Neural cell (in vitro differentiated cells): ENCODE results near the gene ERC2. TPM values are rescaled to one million over a fixed set of nuclear protein-coding genes. Genes with fewer than 3 reads are reported as not detected.

Source experiments
- H2AFZ ChIP-seq: fragments of 200-600, 300-800 bp; sonication (generic), shearing (Covaris generic); 2 replicates; pipeline ENCODE4 v1.6.0; 2014; ENCODE audit warnings: low read depth, mild to moderate bottlenecking, antibody characterized with exemption, low read length, moderate library complexity
- H3F3A ChIP-seq: fragments of 200-600 bp; shearing (Covaris generic); 2 replicates; pipeline ENCODE4 v1.6.1; 2016; ENCODE audit warnings: mild to moderate bottlenecking, moderate library complexity, mixed read lengths, antibody characterized with exemption, low read length; ENCODE audit not compliant: insufficient read depth, poor library complexity, severe bottlenecking
- H3K27ac ChIP-seq: fragments of 200-600, 300-800 bp; sonication (generic), shearing (Covaris generic); 2 replicates; pipeline ENCODE4 v1.5.1; 2014; ENCODE audit warnings: mild to moderate bottlenecking, low read length, moderate library complexity
- H3K27me3 ChIP-seq: fragments of 300-800, 200-600 bp; sonication (generic), shearing (Covaris generic); 2 replicates; pipeline ENCODE4 v1.6.0; 2014; ENCODE audit warnings: mild to moderate bottlenecking, low read depth, low read length, moderate library complexity; ENCODE audit not compliant: insufficient read depth
- H3K36me3 ChIP-seq: fragments of 300-800, 200-600 bp; sonication (generic), shearing (Covaris generic); 2 replicates; pipeline ENCODE4 v1.5.1; 2014; ENCODE audit warnings: mild to moderate bottlenecking, antibody characterized with exemption, low read length, moderate library complexity; ENCODE audit not compliant: insufficient read depth
- H3K4me2 ChIP-seq: fragments of 300-800, 200-600 bp; sonication (generic), shearing (Covaris generic); 2 replicates; pipeline ENCODE4 v1.6.0; 2014; ENCODE audit warnings: mild to moderate bottlenecking, low read length
- H3K4me3 ChIP-seq: fragments of 300-800, 200-600 bp; sonication (generic), shearing (Covaris generic); 2 replicates; pipeline ENCODE4 v1.5.1; 2014; ENCODE audit warnings: mild to moderate bottlenecking, low read length, moderate library complexity
- H3K79me2 ChIP-seq: fragments of 200-600 bp; shearing (Covaris generic); replicated peaks from 2 replicates; pipeline ENCODE4 v1.6.0; 2014; ENCODE audit warnings: mild to moderate bottlenecking, low read length, moderate library complexity; ENCODE audit not compliant: insufficient read depth
- H3K9ac ChIP-seq: fragments of 300-800, 200-600 bp; sonication (generic), shearing (Covaris generic); 2 replicates; pipeline ENCODE4 v1.6.1; 2016; ENCODE audit warnings: mild to moderate bottlenecking, low read length, mixed read lengths
- H3K9me2 ChIP-seq: fragments of 200-600 bp; shearing (Covaris generic); 2 replicates; pipeline ENCODE4 v1.6.1; 2016; ENCODE audit warnings: mild to moderate bottlenecking, low read length, mixed read lengths; ENCODE audit not compliant: insufficient read depth
- H3K9me3 ChIP-seq: fragments of 200-600, 300-800 bp; sonication (generic), shearing (Covaris generic); 2 replicates; pipeline ENCODE4 v1.6.1; 2016; ENCODE audit warnings: mild to moderate bottlenecking, mixed run types, low read length, moderate library complexity, mixed read lengths
- H4K20me1 ChIP-seq: fragments of 200-600 bp; shearing (Covaris generic); 2 replicates; pipeline ENCODE4 v1.6.1; 2016; ENCODE audit warnings: mild to moderate bottlenecking, mixed run types; ENCODE audit not compliant: insufficient read depth
- CTCF ChIP-seq: fragments of 450-650 bp; IDR thresholded peaks from 2 replicates; pipeline ENCODE4 v1.5.1; 2014; ENCODE audit warnings: antibody characterized with exemption, mild to moderate bottlenecking, moderate library complexity; ENCODE audit not compliant: poor library complexity, severe bottlenecking
- EP300 ChIP-seq: fragments of 450-650 bp; conservative IDR thresholded peaks from 2 replicates; pipeline ENCODE4 v1.6.1; 2014; ENCODE audit warnings: antibody characterized with exemption, mild to moderate bottlenecking, moderate library complexity; ENCODE audit not compliant: poor library complexity, severe bottlenecking
- EZH2 ChIP-seq: fragments of 200-600, 300-800 bp; shearing (Covaris generic), sonication (generic); IDR thresholded peaks from 2 replicates; pipeline ENCODE4 v1.6.1; 2014; ENCODE audit warnings: antibody characterized with exemption, low read length, borderline replicate concordance, mild to moderate bottlenecking; ENCODE audit not compliant: insufficient read depth, poor library complexity, severe bottlenecking
- MXI1 ChIP-seq: fragments of 450-650 bp; conservative IDR thresholded peaks from 2 replicates; pipeline ENCODE4 v1.6.1; 2014; ENCODE audit warnings: antibody characterized with exemption, mild to moderate bottlenecking; ENCODE audit not compliant: poor library complexity, severe bottlenecking
- POLR2AphosphoS5 ChIP-seq: IDR thresholded peaks from 2 replicates; pipeline ENCODE4 v1.6.1; 2012
- RAD21 ChIP-seq: fragments of 450-650 bp; conservative IDR thresholded peaks from 2 replicates; pipeline ENCODE4 v1.6.1; 2014; ENCODE audit warnings: antibody characterized with exemption, mild to moderate bottlenecking, moderate library complexity
- REST ChIP-seq: IDR thresholded peaks from 2 replicates; pipeline ENCODE4 v1.6.1; 2012; ENCODE audit warnings: borderline replicate concordance
- SMC3 ChIP-seq: fragments of 450-650 bp; conservative IDR thresholded peaks from 2 replicates; pipeline ENCODE4 v1.6.1; 2014; ENCODE audit warnings: antibody characterized with exemption, mild to moderate bottlenecking, moderate library complexity; ENCODE audit not compliant: poor library complexity
- TAF1 ChIP-seq: IDR thresholded peaks from 2 replicates; pipeline ENCODE4 v1.6.1; 2012; ENCODE audit warnings: low read depth
- polyA plus RNA-seq: library from polyadenylated mRNA; depleted of rRNA; stranded (reverse); fragments of >200 nt; gene quantifications from 2 replicates; pipeline ENCODE4 v1.2.3, GENCODE V29; 2014

ERC2 gene
- polyA plus RNA-seq, 1 donor from 2014 or later, result 60.4 TPM

GRCh38 chr3:55795746-55796145, 672.5 kb downstream of the ERC2 start:
- Histone ChIP-seq H3K79me2 (no peaks in the 10 kb centered on the region), H2AFZ (no peak overlapping the region), H3K36me3 (no peaks in the 10 kb centered on the region), H3K9me3 (no peaks in the 10 kb centered on the region), H3K27ac (no peak overlapping the region), H3K27me3 (no peaks in the 10 kb centered on the region), H3K4me2 (no peak overlapping the region), H3K9ac (no peak overlapping the region), H3F3A (no peaks in the 10 kb centered on the region), H4K20me1 (no peaks in the 10 kb centered on the region), H3K4me3 (no peak overlapping the region), H3K9me2 (no peaks in the 10 kb centered on the region)
- TF ChIP-seq EP300 (no peak), CTCF (no peak), TAF1 (no peak), EZH2 (no peak), SMC3 (no peak), RAD21 (no peak), POLR2AphosphoS5 (no peak), REST (no peak), MXI1 (no peak)

- H3K79me2 ChIP-seq, result no peaks in the 10 kb centered on the region
Observed at GRCh38 chr3:55795296-55795695, 673.0 kb downstream of the ERC2 start.

More at GRCh38 chr3:55795296-55795695, 673.0 kb downstream of the ERC2 start:
- H2AFZ ChIP-seq, result no peak overlapping the region
- H3K36me3 ChIP-seq, result no peaks in the 10 kb centered on the region
- H3K9me2 ChIP-seq, result no peaks in the 10 kb centered on the region
- TF ChIP-seq CTCF (no peak), SMC3 (no peak), MXI1 (no peak), REST (no peak), POLR2AphosphoS5 (no peak), EP300 (no peak), TAF1 (no peak)
- H3K9me3 ChIP-seq, result no peaks in the 10 kb centered on the region
- H3F3A ChIP-seq, result no peaks in the 10 kb centered on the region
- no peak overlapping the region for H3K4me3 ChIP-seq
- H3K4me2 ChIP-seq, result no peak overlapping the region
- no peak overlapping the region for H3K9ac ChIP-seq
- H4K20me1 ChIP-seq, result no peaks in the 10 kb centered on the region
- H3K27me3 ChIP-seq, result no peaks in the 10 kb centered on the region
- no peak overlapping the region for H3K27ac ChIP-seq
